ENCODE measurements around the gene MSS51. TPM values are rescaled to one million over a fixed set of nuclear protein-coding genes. Genes with fewer than 3 reads are reported as not detected.

Gene MSS51
- total and polyA plus RNA-seq, 8 donors: 0.61 to 6.1 (median 1.3) TPM; not detected in 1

DNA sequence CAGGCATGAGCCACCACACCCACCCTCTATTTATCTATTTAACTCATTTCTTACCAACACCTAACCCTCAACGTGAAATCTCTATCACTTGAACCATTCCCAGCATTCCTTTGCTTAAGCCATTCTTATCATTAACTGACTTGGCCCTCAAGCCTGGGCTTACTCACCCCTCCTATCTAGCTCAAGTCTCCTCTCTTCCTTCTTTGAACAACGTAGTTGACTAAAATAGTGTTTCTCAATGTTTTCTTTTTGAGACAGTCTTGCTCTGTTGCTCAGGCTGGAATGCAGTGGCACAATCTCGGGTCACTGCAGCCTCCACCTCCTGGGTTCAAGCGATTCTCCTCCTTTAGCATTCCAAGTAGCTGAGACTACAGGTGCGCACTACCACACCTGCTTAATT, 26.5 kb downstream of the MSS51 start:
- Histone ChIP-seq H3K4me1 (peaks cover 6 to 68% (median 43%) of the 10 kb centered on the region in 4 donors), H3K4me3 (no peak overlapping the region), H3K9me3 (no peaks in the 10 kb centered on the region), H3K27me3 (no peaks in the 10 kb centered on the region), H3K36me3 (peaks cover 0 to 10% (median 3%) of the 10 kb centered on the region in 4 donors), H3K27ac (no peak overlapping the region)
- 73 to 86% (median 75%) methylated on average over 5 of the region's 5 CpGs for WGBS, 5 donors
- no peak for DNase-seq
- intact Hi-C loops (cut with DNase I; ENCODE audit: low total_unique reads): no loop called here
- TF ChIP-seq EP300 (IDR thresholded peaks at IDR 0.05) (no peak), POLR2AphosphoS5 (IDR thresholded peaks at IDR 0.05) (no peak), POLR2A (IDR thresholded peaks at IDR 0.05) (no peak)
- TF ChIP-seq, protein P1, sequence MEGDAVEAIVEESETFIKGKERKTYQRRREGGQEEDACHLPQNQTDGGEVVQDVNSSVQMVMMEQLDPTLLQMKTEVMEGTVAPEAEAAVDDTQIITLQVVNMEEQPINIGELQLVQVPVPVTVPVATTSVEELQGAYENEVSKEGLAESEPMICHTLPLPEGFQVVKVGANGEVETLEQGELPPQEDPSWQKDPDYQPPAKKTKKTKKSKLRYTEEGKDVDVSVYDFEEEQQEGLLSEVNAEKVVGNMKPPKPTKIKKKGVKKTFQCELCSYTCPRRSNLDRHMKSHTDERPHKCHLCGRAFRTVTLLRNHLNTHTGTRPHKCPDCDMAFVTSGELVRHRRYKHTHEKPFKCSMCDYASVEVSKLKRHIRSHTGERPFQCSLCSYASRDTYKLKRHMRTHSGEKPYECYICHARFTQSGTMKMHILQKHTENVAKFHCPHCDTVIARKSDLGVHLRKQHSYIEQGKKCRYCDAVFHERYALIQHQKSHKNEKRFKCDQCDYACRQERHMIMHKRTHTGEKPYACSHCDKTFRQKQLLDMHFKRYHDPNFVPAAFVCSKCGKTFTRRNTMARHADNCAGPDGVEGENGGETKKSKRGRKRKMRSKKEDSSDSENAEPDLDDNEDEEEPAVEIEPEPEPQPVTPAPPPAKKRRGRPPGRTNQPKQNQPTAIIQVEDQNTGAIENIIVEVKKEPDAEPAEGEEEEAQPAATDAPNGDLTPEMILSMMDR (IDR thresholded peaks at IDR 0.05): no peak

GRCh38 chr10:73405556-73405955, 27.8 kb downstream of the MSS51 start:
- WGBS, 5 donors: 88 to 94% (median 93%) methylated on average over 3 of the region's 3 CpGs
- DNase-seq: no peak

GRCh38 chr10:73404690-73405089, 28.7 kb downstream of the MSS51 start:
- Histone ChIP-seq H3K4me3 (no peak overlapping the region), H3K27me3 (no peaks in the 10 kb centered on the region), H3K27ac (no peak overlapping the region), H3K9me3 (no peaks in the 10 kb centered on the region), H3K4me1 (peaks cover 5 to 59% (median 33%) of the 10 kb centered on the region in 4 donors), H3K36me3 (peaks cover 0 to 20% (median 5%) of the 10 kb centered on the region in 4 donors)
- WGBS, 5 donors: 75 to 90% (median 85%) methylated on average over 9 of the region's 9 CpGs
- intact Hi-C loops (cut with DNase I; ENCODE audit: low total_unique reads): no loop called here
- TF ChIP-seq, protein P1 (IDR thresholded peaks at IDR 0.05): no peak
- TF ChIP-seq POLR2A (IDR thresholded peaks at IDR 0.05) (no peak), POLR2AphosphoS5 (IDR thresholded peaks at IDR 0.05) (no peak), EP300 (IDR thresholded peaks at IDR 0.05) (no peak)
- no peak for DNase-seq

More at GRCh38 chr10:73405556-73405955, 27.8 kb downstream of the MSS51 start:
- H3K27ac ChIP-seq: no peak overlapping the region
- H3K9me3 ChIP-seq: no peaks in the 10 kb centered on the region
- H3K27me3 ChIP-seq: no peaks in the 10 kb centered on the region
- peaks cover 0 to 12% (median 3%) of the 10 kb centered on the region in 4 donors for H3K36me3 ChIP-seq
- intact Hi-C loops (cut with DNase I; ENCODE audit: low total_unique reads): no loop called here
- H3K4me1 ChIP-seq: peaks cover 5 to 67% (median 37%) of the 10 kb centered on the region in 4 donors
- H3K4me3 ChIP-seq: no peak overlapping the region
- TF ChIP-seq POLR2A (IDR thresholded peaks at IDR 0.05) (no peak), POLR2AphosphoS5 (IDR thresholded peaks at IDR 0.05) (no peak), EP300 (IDR thresholded peaks at IDR 0.05) (no peak)

DNA sequence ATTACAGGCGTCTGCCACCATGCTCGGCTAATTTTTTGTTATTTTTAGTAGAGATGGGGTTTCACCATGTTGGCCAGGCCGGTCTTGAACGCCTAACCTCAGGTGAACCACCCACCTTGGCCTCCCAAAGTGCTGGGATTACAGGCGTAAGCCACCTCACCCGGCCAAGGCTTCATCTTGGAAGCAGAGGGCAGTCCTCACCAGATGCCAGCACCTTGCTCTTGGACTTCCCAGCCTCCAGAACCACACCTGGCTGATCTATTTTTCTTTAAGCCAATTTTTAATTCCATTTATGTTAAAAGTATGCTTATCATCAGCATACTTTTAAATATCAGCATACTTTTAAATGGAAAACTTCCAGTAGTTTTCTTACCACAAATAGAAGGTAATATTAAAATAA, 31.7 kb downstream of the MSS51 start:
- Histone ChIP-seq H3K27me3 (no peaks in the 10 kb centered on the region), H3K4me3 (no peak overlapping the region)

More for the DNA sequence above, 31.7 kb downstream of the MSS51 start:
- DNase-seq: no peak
- Histone ChIP-seq H3K4me1 (peaks cover 0 to 41% (median 10%) of the 10 kb centered on the region in 4 donors), H3K27ac (no peak overlapping the region), H3K9me3 (no peaks in the 10 kb centered on the region), H3K36me3 (peaks cover 8 to 44% (median 33%) of the 10 kb centered on the region in 4 donors)
- intact Hi-C loops (cut with DNase I; ENCODE audit: low total_unique reads): no loop called here
- TF ChIP-seq POLR2AphosphoS5 (IDR thresholded peaks at IDR 0.05) (no peak), EP300 (IDR thresholded peaks at IDR 0.05) (no peak), POLR2A (IDR thresholded peaks at IDR 0.05) (no peak)
- TF ChIP-seq, protein P1 (IDR thresholded peaks at IDR 0.05): no peak
- WGBS, 5 donors: 91 to 99% (median 97%) methylated on average over 6 of the region's 6 CpGs
